GM19455 (cell line): ENCODE results near the gene KCTD8.
"Not testable (repeated sequence)": the region's sequence is repeated elsewhere in the genome, so short reads cannot be mapped to it uniquely, and the experiment has no call there.

ENCODE experiments used
- ATAC-seq: cut with Tn5 transposase; IDR thresholded peaks from one replicate; pipeline ENCODE4 v1.9.1; 2021; ENCODE audit not compliant: unreplicated experiment

KCTD8 gene

GRCh38 chr4:44167766-44168165, 280.8 kb downstream of the KCTD8 start:
- not testable (repeated sequence) for ATAC-seq

DNA sequence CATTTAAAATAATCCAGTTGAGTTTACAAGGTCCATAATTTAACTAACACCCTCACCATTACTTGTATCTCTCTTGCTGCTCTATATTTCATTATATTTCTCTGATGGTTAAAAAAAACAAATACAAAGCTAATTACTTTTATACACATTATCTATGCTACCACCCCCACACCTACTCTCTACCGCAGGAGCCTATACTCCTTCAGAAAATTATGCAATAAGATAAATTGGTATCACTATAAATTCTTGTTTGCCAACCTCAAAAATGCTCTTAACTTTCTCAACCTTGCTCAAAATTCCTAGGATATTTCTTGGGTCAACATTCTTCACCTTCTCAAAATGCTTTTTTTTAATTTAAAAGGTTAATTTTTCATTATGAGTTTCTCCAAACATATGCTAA, 282.7 kb downstream of the KCTD8 start:
- no peak for ATAC-seq

- ATAC-seq: no peak
Observed at GRCh38 chr4:44162538-44163270, 285.9 kb downstream of the KCTD8 start.

DNA sequence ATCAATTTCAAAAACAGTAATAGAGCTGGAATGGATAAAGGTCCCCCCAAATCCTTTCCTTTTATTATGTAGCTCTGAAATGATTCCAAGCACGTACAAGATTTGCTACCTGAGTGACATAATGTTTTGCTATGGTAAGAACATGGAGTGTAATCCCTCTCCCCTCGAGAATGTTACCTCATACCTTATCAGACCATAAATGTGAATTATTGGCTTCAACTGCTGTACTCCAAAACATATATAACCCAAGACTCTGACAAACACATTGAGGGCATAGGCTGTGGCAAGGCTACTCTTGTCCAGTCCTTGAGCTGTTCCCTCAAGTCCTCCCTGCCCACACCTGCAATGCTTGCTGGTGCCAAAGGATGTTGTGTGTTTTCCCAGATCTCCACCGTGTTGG, 286.9 kb downstream of the KCTD8 start:
- ATAC-seq: no peak

DNA sequence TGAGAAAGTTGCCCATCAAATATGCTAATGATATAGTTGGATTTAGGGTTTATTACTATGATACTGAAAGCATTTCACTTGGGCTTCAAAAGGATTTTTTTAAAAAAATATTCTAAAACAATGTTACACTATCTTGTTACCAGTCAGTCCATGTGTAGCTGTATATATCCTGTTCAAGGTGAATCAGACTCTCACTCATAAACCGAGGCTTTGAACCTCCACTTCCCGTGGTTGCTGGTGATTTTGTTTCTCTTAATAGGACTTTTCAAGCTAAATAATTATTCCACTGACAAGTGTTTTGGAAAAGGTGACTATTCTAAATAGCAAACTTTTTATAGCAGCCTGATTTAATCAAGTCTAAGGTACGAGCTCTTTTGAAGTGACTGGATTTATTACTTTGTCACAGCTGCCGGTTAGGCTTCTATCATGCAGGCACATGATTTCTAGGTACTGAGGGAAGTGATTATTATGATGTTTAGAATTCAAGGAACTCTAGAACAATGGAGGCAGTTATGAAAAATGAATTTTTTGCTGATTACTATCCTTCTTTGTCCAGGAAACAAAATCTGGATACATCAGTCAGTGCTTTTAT, 287.7 kb downstream of the KCTD8 start:
- ATAC-seq: no peak

- ATAC-seq: no peak
Observed at GRCh38 chr4:44159991-44160390, 288.6 kb downstream of the KCTD8 start.

DNA sequence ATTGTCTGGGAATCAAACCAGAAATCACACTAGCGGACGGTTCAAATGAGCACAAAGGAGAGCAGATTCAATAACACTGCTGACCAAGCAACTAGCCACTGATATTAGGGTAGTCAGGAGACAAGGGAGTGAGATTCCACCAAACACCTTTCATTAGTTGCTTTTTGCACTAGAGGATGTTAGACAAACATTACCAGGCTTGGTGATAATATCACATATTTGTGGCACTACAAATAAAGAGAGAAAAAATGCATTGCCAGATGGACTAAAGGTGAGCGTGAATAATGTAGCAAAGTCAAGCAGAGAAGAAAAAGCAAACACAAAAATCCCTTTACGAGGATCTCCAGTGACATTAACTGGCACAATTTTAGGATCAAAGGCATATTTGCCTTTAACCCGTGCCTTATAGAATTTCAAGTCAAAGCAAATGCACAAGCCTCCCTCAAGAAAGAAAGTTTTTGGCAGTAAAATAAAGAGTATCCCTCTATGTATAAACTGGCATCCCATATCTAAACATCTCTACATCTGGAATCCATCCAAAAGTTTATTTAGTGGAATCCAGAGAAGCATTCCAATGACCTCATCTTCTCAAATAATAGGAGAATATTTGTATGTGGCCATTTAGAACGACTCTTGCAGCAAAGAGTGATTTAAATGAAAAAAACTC, 290.9 kb downstream of the KCTD8 start:
- ATAC-seq: no peak

GRCh38 chr4:44150091-44150576, 298.5 kb downstream of the KCTD8 start:
- no peak for ATAC-seq

DNA sequence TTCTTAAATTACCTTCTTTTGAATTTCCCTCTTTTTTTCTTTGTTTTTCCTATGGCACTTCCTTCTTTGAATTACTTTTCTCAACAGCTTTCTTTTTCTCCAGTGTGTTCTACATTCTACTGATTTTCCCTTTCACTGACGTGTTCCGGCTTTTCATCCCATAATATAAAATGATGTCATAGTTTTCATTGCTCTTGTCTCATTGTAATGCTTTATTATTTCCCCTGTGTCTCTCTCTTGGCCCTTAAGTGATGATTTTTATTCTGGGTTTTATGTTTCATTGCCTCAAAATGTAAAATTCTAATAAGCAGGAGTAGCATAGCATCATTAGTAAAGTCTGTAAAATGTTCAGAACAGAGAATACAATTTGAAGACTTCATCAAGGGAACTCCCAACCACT, 299.3 kb downstream of the KCTD8 start:
- ATAC-seq: no peak

GRCh38 chr4:44147571-44148075, 301.0 kb downstream of the KCTD8 start:
- ATAC-seq: no peak

GRCh38 chr4:44146516-44146915, 302.1 kb downstream of the KCTD8 start:
- no peak for ATAC-seq

DNA sequence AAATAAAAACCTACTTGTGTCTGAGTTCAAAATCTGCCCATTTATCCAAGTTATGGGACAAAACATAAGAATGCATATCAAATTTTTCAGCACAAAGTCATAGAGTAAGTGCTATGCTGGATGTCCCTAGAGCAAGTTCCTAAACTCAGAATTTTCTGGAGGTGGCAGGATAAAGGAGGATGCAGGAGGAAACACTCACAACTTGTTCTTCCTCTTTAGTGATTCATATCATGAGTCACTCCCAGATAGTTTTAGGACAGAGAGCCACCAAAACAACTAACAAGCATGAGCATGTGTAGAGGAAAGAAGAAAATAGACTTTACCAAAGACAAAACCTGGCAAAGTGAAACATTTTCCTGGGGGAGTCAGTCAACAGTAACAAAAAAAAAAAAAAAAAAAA, 302.7 kb downstream of the KCTD8 start:
- no peak for ATAC-seq

DNA sequence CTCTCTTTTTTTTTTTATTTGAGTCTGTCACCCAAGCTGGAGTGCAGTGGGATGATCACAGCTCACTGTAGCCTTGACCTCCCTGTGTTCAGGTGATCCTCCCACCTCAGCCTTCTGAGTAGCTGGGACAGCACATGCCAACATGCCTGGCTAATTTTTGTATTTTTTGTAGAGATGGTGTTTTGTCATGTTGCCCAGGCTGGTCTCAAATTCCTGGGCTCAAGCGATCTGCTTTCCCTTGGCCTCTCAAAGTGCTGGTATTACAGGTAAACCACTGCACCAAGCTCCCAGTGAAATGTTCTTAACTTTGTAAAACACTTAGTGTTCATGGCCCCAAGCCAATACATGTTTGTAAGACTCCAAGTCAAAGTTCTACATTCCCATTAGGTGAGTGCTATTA, 316.1 kb downstream of the KCTD8 start:
- ATAC-seq: no peak
